ENCODE measurements around the gene PLEKHG5. TPM values are rescaled to one million over a fixed set of nuclear protein-coding genes. Genes with fewer than 3 reads are reported as not detected.

Gene PLEKHG5
- total and polyA plus RNA-seq, 10 of the 15 experiments (the other 5 are each of a cell fraction or from before 2014, with no cell fraction given), result 0.04 to 1.1 (median 0.18) TPM; not detected in 1

DNA sequence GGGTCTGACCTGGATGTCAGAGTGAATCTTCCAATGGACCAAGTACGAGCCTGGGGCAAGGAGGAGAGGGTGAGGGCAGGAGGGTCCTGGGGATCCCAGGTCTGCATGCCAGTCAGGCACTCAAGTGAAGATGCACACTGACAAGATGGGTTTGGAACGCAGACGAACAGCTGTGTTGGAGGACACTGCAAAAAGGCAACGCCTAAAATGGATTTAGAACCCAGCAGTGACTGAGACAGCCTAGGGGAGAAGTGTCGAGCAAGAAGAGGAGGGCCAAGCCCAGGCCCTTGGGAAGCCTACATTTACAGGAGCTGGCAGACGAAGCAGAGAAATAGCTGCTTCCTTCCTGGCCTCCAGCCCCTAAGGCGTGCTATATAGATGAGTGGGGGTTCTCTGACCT, 37.0 kb upstream of the PLEKHG5 start:
- Histone ChIP-seq H3K27ac (ENCODE audit: control insufficient read depth, insufficient read depth) (no peak overlapping the region), H3K9ac (ENCODE audit: control insufficient read depth, insufficient read depth, low read length) (no peak overlapping the region), H2AFZ (ENCODE audit: control insufficient read depth, low read depth, low read length) (no peak overlapping the region), H3K4me3 (no peak overlapping the region), H3K9me3 (replicated peaks; ENCODE audit: control insufficient read depth, insufficient read depth, low read length) (no peaks in the 10 kb centered on the region), H3K4me2 (ENCODE audit: control insufficient read depth, insufficient read depth) (no peak overlapping the region), H3K4me1 (ENCODE audit: control insufficient read depth, insufficient read depth, low read length) (no peaks in the 10 kb centered on the region), H4K20me1 (ENCODE audit: control insufficient read depth, insufficient read depth) (no peaks in the 10 kb centered on the region), H3K36me3 (ENCODE audit: control insufficient read depth in 2 of 2, insufficient read depth in 2 of 2, low read length in 1 of 2) (peaks cover 28 to 39% of the 10 kb centered on the region in 2 experiments), H3K79me2 (ENCODE audit: control insufficient read depth, insufficient read depth, low read length) (no peaks in the 10 kb centered on the region), H3K27me3 (replicated peaks in 1 of 2; ENCODE audit: control insufficient read depth in 2 of 2, insufficient read depth in 2 of 2, low read length in 1 of 2) (no peaks in the 10 kb centered on the region)
- ATAC-seq (no peak), DNase-seq (ENCODE audit: low read depth, low spot score) (no peak), FAIRE-seq (no peak)
- in situ Hi-C loops (cut with MboI) (no loop called here), intact Hi-C loops (cut with micrococcal nuclease; ENCODE audit: unreplicated experiment) (no loop called here)
- 89% methylated on average over 7 of the region's 7 CpGs for WGBS (ENCODE audit: insufficient coverage, insufficient replicate concordance, low lambda C conversion rate, missing lambda C conversion rate)
- no TSS peak for BruUV-seq (replicated peaks)
- POLR2A ChIA-PET, result no interaction called here
- SMC1A ChIA-PET (ENCODE audit: uncharacterized antibody, unreplicated experiment), result no interaction called here
- no peak for TF ChIP-seq SUPT20H (IDR thresholded peaks at IDR 0.05; ENCODE audit: borderline replicate concordance, control insufficient read depth, low read depth, low read length)
- CTCF ChIA-PET, result interaction anchor here (0.7 kb wide), 1 partner anchor 157 kb away, joined by 3 read pairs; no protein-coding TSS in a partner anchor
- RAD21 ChIA-PET (ENCODE audit: unreplicated experiment), result no interaction called here

DNA sequence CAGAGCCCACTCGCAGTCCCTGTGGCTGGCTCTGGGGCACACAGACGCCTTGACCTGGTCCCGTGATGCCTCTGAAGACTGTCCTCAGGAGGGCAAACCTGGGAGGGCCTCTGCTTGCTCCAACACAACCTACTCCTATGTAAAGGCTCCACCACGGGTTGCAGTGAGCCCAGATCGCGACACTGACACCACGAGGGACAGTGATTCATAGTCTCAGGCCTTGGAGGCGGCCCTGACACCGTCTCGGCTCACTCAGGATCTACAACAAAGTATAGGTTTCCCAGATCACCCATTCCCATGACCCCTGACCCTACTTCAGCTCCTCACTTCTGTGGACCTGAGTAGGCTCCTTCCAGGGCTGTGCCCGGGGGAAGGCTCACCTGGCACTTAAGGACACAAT, 34.8 kb upstream of the PLEKHG5 start:
- Histone ChIP-seq H3K9ac (ENCODE audit: control insufficient read depth, insufficient read depth, low read length) (no peak overlapping the region), H3K36me3 (ENCODE audit: control insufficient read depth in 2 of 2, insufficient read depth in 2 of 2, low read length in 1 of 2) (peaks cover 18 to 24% of the 10 kb centered on the region in 2 experiments), H3K27ac (ENCODE audit: control insufficient read depth, insufficient read depth) (no peak overlapping the region), H2AFZ (ENCODE audit: control insufficient read depth, low read depth, low read length) (no peak overlapping the region), H3K4me2 (ENCODE audit: control insufficient read depth, insufficient read depth) (no peak overlapping the region), H3K9me3 (replicated peaks; ENCODE audit: control insufficient read depth, insufficient read depth, low read length) (no peaks in the 10 kb centered on the region), H4K20me1 (ENCODE audit: control insufficient read depth, insufficient read depth) (no peaks in the 10 kb centered on the region), H3K27me3 (replicated peaks in 1 of 2; ENCODE audit: control insufficient read depth in 2 of 2, insufficient read depth in 2 of 2, low read length in 1 of 2) (no peaks in the 10 kb centered on the region), H3K79me2 (ENCODE audit: control insufficient read depth, insufficient read depth, low read length) (no peaks in the 10 kb centered on the region), H3K4me3 (no peak overlapping the region), H3K4me1 (ENCODE audit: control insufficient read depth, insufficient read depth, low read length) (no peaks in the 10 kb centered on the region)
- 0 out of 2 replicates have a peak, but pooled peaks have one; percentile 17 for TF ChIP-seq POLR2A (IDR thresholded peaks at IDR 0.05; ENCODE audit: low read depth, low read length)
- no peak for TF ChIP-seq KLF5 (IDR thresholded peaks at IDR 0.05; ENCODE audit: partially characterized antibody)
- BruUV-seq (replicated peaks), result no TSS peak
- WGBS (ENCODE audit: insufficient coverage, insufficient replicate concordance, low lambda C conversion rate, missing lambda C conversion rate), result 81% methylated on average over 11 of the region's 11 CpGs
- no peak for FAIRE-seq
- in situ Hi-C loops (cut with MboI), result no loop called here
- ChIA-PET POLR2A (no interaction called here), RAD21 (ENCODE audit: unreplicated experiment) (no interaction called here), SMC1A (ENCODE audit: uncharacterized antibody, unreplicated experiment) (no interaction called here), CTCF (interaction anchor here (0.7 to 1.2 kb wide), 2 partner anchors 28 to 92 kb away, joined by 4 read pairs; partner anchors contain the start of gene NOL9)
- no peak for DNase-seq (ENCODE audit: low read depth, low spot score)
- intact Hi-C loops (cut with micrococcal nuclease; ENCODE audit: unreplicated experiment), result no loop called here
- no peak for ATAC-seq

Data from GM12878 (cell line).